ENCODE results near the gene SUPT5H. TPM values are rescaled to one million over a fixed set of nuclear protein-coding genes. Genes with fewer than 3 reads are reported as not detected.

Gene SUPT5H
- total RNA-seq, 1 donor from 2014 or later, result 200 TPM

DNA sequence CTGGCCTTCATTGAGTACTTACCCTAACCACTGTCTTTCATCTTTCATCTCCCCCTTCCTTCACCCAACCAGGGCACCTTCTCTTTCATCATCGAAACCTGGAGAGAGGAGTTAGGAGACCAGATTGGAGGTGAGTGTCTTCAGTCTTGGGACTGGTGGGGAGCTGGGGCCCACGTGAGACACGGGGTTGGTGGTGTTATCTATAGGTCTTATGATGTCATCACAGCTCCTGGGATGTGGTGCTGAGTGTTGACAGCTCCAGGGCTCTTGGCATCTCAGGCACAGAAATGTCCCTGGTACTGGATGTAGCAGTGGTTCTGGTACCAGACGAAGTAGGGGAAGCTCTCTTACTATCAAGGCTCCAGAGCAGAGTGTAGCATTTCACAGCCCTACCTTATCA is 55.2 kb downstream of the SUPT5H start:
- intact Hi-C loops (cut with micrococcal nuclease), result loop anchor here (10.0 kb wide), 1 partner anchor 1104 kb away; the partner anchor contains the start of gene LTBP4
- TF ChIP-seq CTCF (IDR thresholded peaks at IDR 0.05), result no peak
- CTCF ChIA-PET, result interaction anchor here (0.5 kb wide), 1 partner anchor 73 kb away, joined by 3 read pairs; no protein-coding TSS in a partner anchor
- POLR2A ChIA-PET, result interaction anchor here (0.7 to 1.4 kb wide), 2 partner anchors 11 to 55 kb away, joined by 5 to 6 read pairs; partner anchors contain the start of gene SUPT5H
- no peaks in the 10 kb centered on the region for H3K36me3 Mint-ChIP-seq (ENCODE audit: low read depth)
- ATAC-seq (ENCODE audit: low read depth) (no peak), DNase-seq (no peak)
- no peaks in the 10 kb centered on the region for H3K9me3 Mint-ChIP-seq
- H3K27me3 Mint-ChIP-seq, result peaks cover 39% of the 10 kb centered on the region
- no peak overlapping the region for H3K27ac Mint-ChIP-seq
- peak overlapping the region; percentile 19 for H3K4me3 Mint-ChIP-seq
- peaks cover 33% of the 10 kb centered on the region for H3K4me1 Mint-ChIP-seq

- no peak for DNase-seq
- Mint-ChIP-seq H3K9me3 (no peaks in the 10 kb centered on the region), H3K4me3 (no peak overlapping the region), H3K4me1 (peaks cover 34% of the 10 kb centered on the region), H3K27me3 (peaks cover 43% of the 10 kb centered on the region), H3K36me3 (ENCODE audit: low read depth) (no peaks in the 10 kb centered on the region), H3K27ac (no peak overlapping the region)
- no peak for ATAC-seq (ENCODE audit: low read depth)
- ChIA-PET POLR2A (interaction anchor here (0.7 to 1.4 kb wide), 2 partner anchors 28 to 56 kb away, joined by 5 to 6 read pairs; partner anchors contain the start of gene SUPT5H), CTCF (no interaction called here)
- no peak for TF ChIP-seq CTCF (IDR thresholded peaks at IDR 0.05)
- intact Hi-C loops (cut with micrococcal nuclease), result loop anchor here (10.0 kb wide), 1 partner anchor 1103 kb away; the partner anchor contains the start of gene LTBP4
These were observed 56.0 kb downstream of the SUPT5H start for GRCh38 chr19:39501340-39501739.

DNA sequence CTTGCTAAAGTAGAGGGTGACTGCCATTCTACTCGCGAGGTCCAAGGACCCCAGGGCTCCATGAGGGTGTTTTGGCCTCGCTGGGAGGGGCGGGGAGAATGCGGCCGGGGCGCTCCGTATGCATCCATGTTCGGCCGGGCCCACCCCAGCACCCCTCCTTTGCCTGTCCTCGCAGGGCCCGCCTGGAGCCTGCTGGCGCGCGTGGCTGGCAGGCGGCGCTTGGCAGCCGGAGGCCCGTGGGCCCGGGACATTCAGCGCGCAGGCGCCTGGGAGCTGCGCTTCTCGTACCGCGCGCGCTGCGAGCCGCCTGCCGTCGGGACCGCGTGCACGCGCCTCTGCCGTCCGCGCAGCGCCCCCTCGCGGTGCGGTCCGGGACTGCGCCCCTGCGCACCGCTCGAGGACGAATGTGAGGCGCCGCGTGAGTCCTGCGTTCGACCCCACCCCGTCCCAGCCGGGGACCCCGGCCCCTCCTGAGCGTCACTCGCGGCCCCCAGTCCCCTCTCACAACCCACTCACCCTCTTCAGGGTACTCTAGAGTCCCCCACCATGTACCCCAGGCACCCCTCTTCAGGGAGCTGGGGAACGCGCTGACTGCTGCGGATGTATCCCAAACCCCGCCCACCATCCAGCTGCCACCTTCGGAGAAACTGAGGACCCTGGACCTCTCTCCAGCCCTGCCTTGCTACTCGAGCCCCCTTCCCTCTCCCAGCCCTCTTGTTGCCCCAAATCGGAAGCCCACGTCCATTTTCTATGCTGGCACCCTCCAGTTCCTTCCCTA is 57.4 kb downstream of the SUPT5H start:
- TF ChIP-seq CTCF (IDR thresholded peaks at IDR 0.05), result no peak
- DNase-seq (peak; percentile 81), ATAC-seq (ENCODE audit: low read depth) (peak; percentile 62)
- H3K27ac Mint-ChIP-seq, result no peak overlapping the region
- H3K4me3 Mint-ChIP-seq, result no peak overlapping the region
- ChIA-PET POLR2A (interaction anchor here (0.6 to 1.2 kb wide), 2 partner anchors 67 to 1401 kb away, joined by 3 to 5 read pairs; partner anchors contain the start of gene RPS16), CTCF (interaction anchor here (0.6 to 1.4 kb wide), 8 partner anchors 12 to 91 kb away, joined by 3 to 5 read pairs (median 4); partner anchors contain the start of genes PLEKHG2 and RPS16)
- intact Hi-C loops (cut with micrococcal nuclease), result loop anchor here (1.0 to 10.0 kb wide), 2 partner anchors 29 to 1102 kb away; partner anchors contain the start of genes EID2B and LTBP4
- H3K9me3 Mint-ChIP-seq, result no peaks in the 10 kb centered on the region
- H3K27me3 Mint-ChIP-seq, result peaks cover 46% of the 10 kb centered on the region
- H3K36me3 Mint-ChIP-seq (ENCODE audit: low read depth), result no peaks in the 10 kb centered on the region
- H3K4me1 Mint-ChIP-seq, result peaks cover 41% of the 10 kb centered on the region

GRCh38 chr19:39506598-39506943 is 61.2 kb downstream of the SUPT5H start:
- CTCF ChIA-PET, result no interaction called here
- Mint-ChIP-seq H3K4me1 (peaks cover 25% of the 10 kb centered on the region), H3K27ac (no peak overlapping the region), H3K36me3 (ENCODE audit: low read depth) (no peaks in the 10 kb centered on the region), H3K4me3 (peak overlapping the region; percentile 62), H3K9me3 (no peaks in the 10 kb centered on the region), H3K27me3 (peaks cover 31% of the 10 kb centered on the region)
- ATAC-seq (ENCODE audit: low read depth), result no peak
- TF ChIP-seq CTCF (IDR thresholded peaks at IDR 0.05), result no peak
- intact Hi-C loops (cut with micrococcal nuclease), result loop anchor here (10.0 kb wide), 1 partner anchor 1098 kb away; the partner anchor contains the start of gene LTBP4
- POLR2A ChIA-PET, result interaction anchor here (1.0 kb wide), 1 partner anchor 105 kb away, joined by 3 read pairs; no protein-coding TSS in a partner anchor
- DNase-seq, result no peak
